OCI-LY1 (cell line): ENCODE data around the gene PSME4.

Experiments used
- H2AFZ ChIP-seq: fragments of 200-600 bp; sonication (generic), shearing (Covaris generic); 2 replicates; pipeline ENCODE4 v1.6.0; 2014; ENCODE audit warnings: antibody characterized with exemption, mild to moderate bottlenecking, low read length
- H3F3A ChIP-seq: fragments of 200-600 bp; sonication (generic), shearing (Covaris generic); 2 replicates; pipeline ENCODE4 v1.6.0; 2014; ENCODE audit warnings: mild to moderate bottlenecking, antibody characterized with exemption, low read length, moderate library complexity; ENCODE audit not compliant: insufficient read depth
- H3K27ac ChIP-seq: fragments of 200-600 bp; sonication (generic); 2 replicates; pipeline ENCODE4 v1.5.1; 2014; ENCODE audit warnings: low read length, mixed run types, mild to moderate bottlenecking, low read depth; ENCODE audit not compliant: poor library complexity, severe bottlenecking
- H3K27me3 ChIP-seq: fragments of 200-600 bp; sonication (generic); 2 replicates; pipeline ENCODE4 v1.6.0; 2014; ENCODE audit warnings: antibody characterized with exemption, mild to moderate bottlenecking, low read length, moderate library complexity; ENCODE audit not compliant: insufficient read depth
- H3K36me3 ChIP-seq: fragments of 200-600 bp; sonication (generic); 2 replicates; pipeline ENCODE4 v1.6.1; 2014; ENCODE audit warnings: mild to moderate bottlenecking, antibody characterized with exemption, low read length, moderate library complexity, mixed read lengths; ENCODE audit not compliant: insufficient read depth
- H3K4me1 ChIP-seq: fragments of 200-600 bp; sonication (generic); 2 replicates; pipeline ENCODE4 v1.5.1; 2014; ENCODE audit warnings: mild to moderate bottlenecking, low read length, moderate library complexity; ENCODE audit not compliant: insufficient read depth, severe bottlenecking
- H3K4me2 ChIP-seq: fragments of 200-600 bp; sonication (generic), shearing (Covaris generic); 2 replicates; pipeline ENCODE4 v1.6.1; 2014; ENCODE audit warnings: low read length
- H3K4me3 ChIP-seq: fragments of 200-600 bp; sonication (generic); 2 replicates; pipeline ENCODE4 v1.5.1; 2014; ENCODE audit warnings: low read length, low read depth, mild to moderate bottlenecking, mixed read lengths; ENCODE audit not compliant: poor library complexity, severe bottlenecking
- H3K79me2 ChIP-seq: fragments of 200-600 bp; shearing (Covaris generic); 2 replicates; pipeline ENCODE4 v1.6.1; 2016; ENCODE audit warnings: mixed run types, low read length, mixed read lengths; ENCODE audit not compliant: insufficient read depth
- H3K9ac ChIP-seq: fragments of 200-600 bp; sonication (generic), shearing (Covaris generic); 2 replicates; pipeline ENCODE4 v1.6.1; 2014; ENCODE audit warnings: mild to moderate bottlenecking, low read length, mixed read lengths
- H3K9me2 ChIP-seq: fragments of 200-600 bp; sonication (generic), shearing (Covaris generic); 2 replicates; pipeline ENCODE4 v1.6.1; 2014; ENCODE audit warnings: low read depth, mild to moderate bottlenecking, low read length, mixed read lengths
- H3K9me3 ChIP-seq: fragments of 200-600 bp; shearing (Covaris generic); 2 replicates; pipeline ENCODE4 v1.6.1; 2014; ENCODE audit warnings: low read length, mixed read lengths
- H4K20me1 ChIP-seq: fragments of 200-600 bp; sonication (generic), shearing (Covaris generic); 2 replicates; pipeline ENCODE4 v1.6.0; 2016; ENCODE audit warnings: mild to moderate bottlenecking, low read length; ENCODE audit not compliant: insufficient read depth
- EZH2 ChIP-seq: fragments of 200-600 bp; sonication (generic), shearing (Covaris generic); IDR thresholded peaks from 2 replicates; pipeline ENCODE4 v1.8.0; 2017; ENCODE audit warnings: borderline replicate concordance, mixed run types, mild to moderate bottlenecking, antibody characterized with exemption, low read length, moderate library complexity, mixed read lengths
- TF ChIP-seq, protein P1 (sequence below): fragments of 200-600 bp; sonication (generic), shearing (Covaris generic); IDR thresholded peaks from 2 replicates; pipeline ENCODE4 v1.5.1; 2017; ENCODE audit warnings: mild to moderate bottlenecking, antibody characterized with exemption, low read length, moderate library complexity, mixed read lengths

The PSME4 gene

GRCh38 chr2:53863538-53864227 lies 107.1 kb downstream of the PSME4 start:
- no peak overlapping the region for H3K9ac ChIP-seq
- H4K20me1 ChIP-seq: no peaks in the 10 kb centered on the region
- H3K79me2 ChIP-seq: no peaks in the 10 kb centered on the region
- H3K4me3 ChIP-seq: no peak overlapping the region
- H3K4me2 ChIP-seq: no peak overlapping the region
- no peaks in the 10 kb centered on the region for H3K9me3 ChIP-seq
- no peak overlapping the region for H3K27ac ChIP-seq
- no peaks in the 10 kb centered on the region for H3K27me3 ChIP-seq
- TF ChIP-seq, protein P1, sequence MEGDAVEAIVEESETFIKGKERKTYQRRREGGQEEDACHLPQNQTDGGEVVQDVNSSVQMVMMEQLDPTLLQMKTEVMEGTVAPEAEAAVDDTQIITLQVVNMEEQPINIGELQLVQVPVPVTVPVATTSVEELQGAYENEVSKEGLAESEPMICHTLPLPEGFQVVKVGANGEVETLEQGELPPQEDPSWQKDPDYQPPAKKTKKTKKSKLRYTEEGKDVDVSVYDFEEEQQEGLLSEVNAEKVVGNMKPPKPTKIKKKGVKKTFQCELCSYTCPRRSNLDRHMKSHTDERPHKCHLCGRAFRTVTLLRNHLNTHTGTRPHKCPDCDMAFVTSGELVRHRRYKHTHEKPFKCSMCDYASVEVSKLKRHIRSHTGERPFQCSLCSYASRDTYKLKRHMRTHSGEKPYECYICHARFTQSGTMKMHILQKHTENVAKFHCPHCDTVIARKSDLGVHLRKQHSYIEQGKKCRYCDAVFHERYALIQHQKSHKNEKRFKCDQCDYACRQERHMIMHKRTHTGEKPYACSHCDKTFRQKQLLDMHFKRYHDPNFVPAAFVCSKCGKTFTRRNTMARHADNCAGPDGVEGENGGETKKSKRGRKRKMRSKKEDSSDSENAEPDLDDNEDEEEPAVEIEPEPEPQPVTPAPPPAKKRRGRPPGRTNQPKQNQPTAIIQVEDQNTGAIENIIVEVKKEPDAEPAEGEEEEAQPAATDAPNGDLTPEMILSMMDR: no peak
- TF ChIP-seq EZH2: no peak
- H3K4me1 ChIP-seq: no peaks in the 10 kb centered on the region
- H3K36me3 ChIP-seq: peaks cover 91% of the 10 kb centered on the region
- H3K9me2 ChIP-seq: no peaks in the 10 kb centered on the region
- no peaks in the 10 kb centered on the region; the same call in 1 of the 2 replicates for H3F3A ChIP-seq
- no peak overlapping the region for H2AFZ ChIP-seq

GRCh38 chr2:53861824-53862223 lies 109.0 kb downstream of the PSME4 start:
- Histone ChIP-seq H4K20me1 (no peaks in the 10 kb centered on the region), H3K9me2 (no peaks in the 10 kb centered on the region), H3K9ac (no peak overlapping the region), H3K4me3 (no peak overlapping the region), H3K4me2 (no peak overlapping the region), H3K4me1 (no peaks in the 10 kb centered on the region), H3K27ac (no peak overlapping the region), H3K36me3 (peaks cover 86% of the 10 kb centered on the region), H3K27me3 (no peaks in the 10 kb centered on the region), H2AFZ (no peak overlapping the region), H3K9me3 (no peaks in the 10 kb centered on the region), H3F3A (no peaks in the 10 kb centered on the region), H3K79me2 (no peaks in the 10 kb centered on the region)
- TF ChIP-seq EZH2: no peak
- TF ChIP-seq, protein P1: no peak

- Histone ChIP-seq H3K79me2 (no peaks in the 10 kb centered on the region), H3K4me3 (no peak within 1 kb of the TSS), H3K9ac (no peak within 1 kb of the TSS), H3K27ac (no peak within 1 kb of the TSS), H3K4me2 (no peak within 1 kb of the TSS), H2AFZ (no peak within 1 kb of the TSS), H3F3A (no peaks in the 10 kb centered on the region), H3K27me3 (no peaks in the 10 kb centered on the region), H3K4me1 (no peaks in the 10 kb centered on the region), H3K36me3 (peaks cover 83% of the 10 kb centered on the region), H3K9me2 (no peaks in the 10 kb centered on the region), H3K9me3 (no peaks in the 10 kb centered on the region), H4K20me1 (no peaks in the 10 kb centered on the region)
- TF ChIP-seq, protein P1: no peak
- TF ChIP-seq EZH2: no peak
These were observed 111.3 kb downstream of the PSME4 start, which contains the start of gene GPR75 for GRCh38 chr2:53859206-53860181. Gene GPR75 (minus strand): TSS chr2:53859967. CDS start chr2:53854756, 5,211 bp downstream.
